ENCODE results near the gene MTRR. TPM values are rescaled to one million over a fixed set of nuclear protein-coding genes. Genes with fewer than 3 reads are reported as not detected.

Gene MTRR
- total and polyA plus RNA-seq, 2 of the 8 experiments (the other 6 are each of a cell fraction or from before 2014, with no cell fraction given), result 36.4 to 53.8 TPM

DNA sequence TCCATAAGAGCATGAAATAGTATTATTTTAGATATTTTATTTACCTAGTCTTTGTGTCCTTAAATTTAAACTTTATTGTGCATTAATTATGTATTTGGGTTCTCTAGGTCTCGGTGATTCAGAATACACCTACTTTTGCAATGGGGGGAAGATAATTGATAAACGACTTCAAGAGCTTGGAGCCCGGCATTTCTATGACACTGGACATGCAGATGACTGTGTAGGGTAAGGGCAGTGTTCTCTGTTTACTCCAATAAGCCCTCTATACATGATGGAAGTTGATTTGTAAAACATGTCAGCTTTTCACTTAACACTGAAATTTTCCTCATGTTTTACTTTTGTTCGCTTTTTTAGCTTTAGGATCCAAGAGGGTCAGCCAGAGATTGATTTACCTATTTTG, 6.2 kb downstream of the MTRR start:
- Histone ChIP-seq H3K27ac (ENCODE audit: low read depth, low read length) (no peak overlapping the region), H3K27me3 (replicated peaks in 1 of 4; ENCODE audit: control insufficient read depth in 3 of 4, extremely low read depth in 1 of 4, insufficient read depth in 3 of 4, low read length in 3 of 4) (no peaks in the 10 kb centered on the region), H4K8ac (ENCODE audit: extremely low read depth, insufficient read depth, low read length) (no peak overlapping the region), H4K91ac (replicated peaks; ENCODE audit: insufficient read length, low read length) (no peak overlapping the region), H3K23me2 (ENCODE audit: low read depth, low read length) (no peaks in the 10 kb centered on the region), H2AK5ac (ENCODE audit: low read depth, low read length) (no peak overlapping the region), H2BK20ac (ENCODE audit: low read length) (no peak overlapping the region), H4K5ac (ENCODE audit: insufficient read length, low read depth, low read length) (no peak overlapping the region), H2BK5ac (ENCODE audit: low read depth, low read length) (no peak overlapping the region), H3K4me3 (ENCODE audit: extremely low read depth in 1 of 4, insufficient read depth in 2 of 4, low read depth in 3 of 4, low read length in 4 of 4) (no peak overlapping the region), H3K79me1 (ENCODE audit: low read depth, low read length) (peaks cover 8% of the 10 kb centered on the region), H2BK12ac (ENCODE audit: low read depth, low read length) (no peak overlapping the region), H4K20me1 (replicated peaks in 1 of 2; ENCODE audit: control insufficient read depth in 1 of 2, insufficient read depth in 2 of 2, low read length in 2 of 2) (peaks cover 9 to 14% of the 10 kb centered on the region in 2 experiments), H3K9me3 (ENCODE audit: insufficient read depth in 2 of 2, low read depth in 1 of 2, low read length in 1 of 2) (no peaks in the 10 kb centered on the region), H3K56ac (replicated peaks; ENCODE audit: insufficient read length, low read depth, low read length) (no peak overlapping the region), H3K4me2 (ENCODE audit: insufficient read depth in 1 of 2, low read depth in 2 of 2, low read length in 2 of 2) (no peak overlapping the region), H2AFZ (ENCODE audit: low read length) (no peak overlapping the region), H2BK120ac (replicated peaks; ENCODE audit: low read depth, low read length) (no peak overlapping the region), H3K18ac (ENCODE audit: extremely low read depth, low read length) (no peak overlapping the region), H3K4ac (replicated peaks; ENCODE audit: insufficient read length, low read depth, low read length) (no peak overlapping the region), H2BK15ac (ENCODE audit: low read length) (no peak overlapping the region), H3K4me1 (replicated peaks in 1 of 4; ENCODE audit: control insufficient read depth in 3 of 4, insufficient read depth in 4 of 4, low read length in 3 of 4) (no peaks in the 10 kb centered on the region), H3K79me2 (ENCODE audit: control insufficient read depth in 1 of 2, insufficient read depth in 2 of 2, low read length in 2 of 2) (peaks cover 11 to 46% of the 10 kb centered on the region in 2 experiments), H3K9ac (replicated peaks in 1 of 4; ENCODE audit: extremely low read depth in 1 of 4, low read depth in 3 of 4, low read length in 3 of 4) (no peak overlapping the region), H3K23ac (ENCODE audit: insufficient read length) (no peak overlapping the region), H3K36me3 (ENCODE audit: control insufficient read depth in 2 of 4, insufficient read depth in 4 of 4, low read length in 3 of 4) (peaks cover 14 to 64% (median 36%) of the 10 kb centered on the region in 4 experiments), H3K14ac (ENCODE audit: insufficient read length) (no peak overlapping the region)
- whole genome bisulfite sequencing, 2 experiments (ENCODE audit: extremely low coverage in 1 of 2, insufficient coverage in 1 of 2, insufficient read length in 1 of 2, insufficient replicate concordance in 2 of 2, low coverage in 1 of 2, low lambda C conversion rate in 2 of 2, missing lambda C conversion rate in 1 of 2), result 92% methylated on average over 4 of the region's 4 CpGs; no CpG with 5 or more reads in 1 of the 2 experiments
- POLR2A ChIA-PET (ENCODE audit: partially characterized antibody), result no interaction called here
- FAIRE-seq (no peak), DNase-seq (ENCODE audit: low read depth in 1 of 2, low spot score in 2 of 2) (no peak)
- CTCF ChIA-PET (ENCODE audit: partially characterized antibody), result interaction anchor here (1.4 to 2.8 kb wide), 2 partner anchors 15 to 18 kb away, joined by 8 to 11 read pairs; no protein-coding TSS in a partner anchor
- TF ChIP-seq RBBP5 (IDR thresholded peaks at IDR 0.05; ENCODE audit: borderline replicate concordance, low read depth, low read length) (no peak), JUND (IDR thresholded peaks at IDR 0.05; ENCODE audit: low read length) (no peak), SP1 (IDR thresholded peaks at IDR 0.05; ENCODE audit: low read depth, low read length) (no peak), RFX5 (IDR thresholded peaks at IDR 0.05; ENCODE audit: borderline replicate concordance, low read depth, low read length) (no peak), RNF2 (IDR thresholded peaks at IDR 0.05; ENCODE audit: borderline replicate concordance, low read depth, low read length, missing control alignments, poor library complexity, severe bottlenecking) (no peak), CBX8 (IDR thresholded peaks at IDR 0.05; ENCODE audit: borderline replicate concordance, low read depth, low read length) (no peak), ATF2 (IDR thresholded peaks at IDR 0.05; ENCODE audit: low read length) (no peak), TAF1 (IDR thresholded peaks at IDR 0.05; ENCODE audit: low read depth, low read length) (no peak), PHF8 (conservative IDR thresholded peaks at IDR 0.05; ENCODE audit: low read depth, low read length) (no peak), TEAD4 (IDR thresholded peaks at IDR 0.05; ENCODE audit: low read depth, low read length) (no peak), BCL11A (IDR thresholded peaks at IDR 0.05; ENCODE audit: low read depth in 2 of 2, low read length in 2 of 2) (no peak), TBP (IDR thresholded peaks at IDR 0.05; ENCODE audit: low read depth, low read length) (no peak), EGR1 (IDR thresholded peaks at IDR 0.05; ENCODE audit: borderline replicate concordance, low read depth, low read length) (no peak)

Data from H1 (cell line).